SK-N-SH treated with all-trans-retinoic acid at 6 μM for 48 hours (cell line): Measurements from ENCODE around the gene KLF13.

Source experiments
- ISL1 ChIP-seq: fragments of 250-450 bp; sonication (Bioruptor Pico); IDR thresholded peaks from 2 replicates; pipeline ENCODE4 v2.1.2; 2022; ENCODE audit warnings: mild to moderate bottlenecking, moderate library complexity
- OSR1 ChIP-seq: fragments of 250-450 bp; sonication (Bioruptor Pico); IDR thresholded peaks from 2 replicates; pipeline ENCODE4 v1.8.0; 2022; ENCODE audit warnings: moderate library complexity, mild to moderate bottlenecking, inconsistent platforms
- TF ChIP-seq, protein P1 (sequence below): fragments of 250-450 bp; sonication (Bioruptor Pico); IDR thresholded peaks from 2 replicates; pipeline ENCODE4 v1.8.0; 2021; ENCODE audit warnings: low read depth, mild to moderate bottlenecking, moderate library complexity, borderline replicate concordance

DNA sequence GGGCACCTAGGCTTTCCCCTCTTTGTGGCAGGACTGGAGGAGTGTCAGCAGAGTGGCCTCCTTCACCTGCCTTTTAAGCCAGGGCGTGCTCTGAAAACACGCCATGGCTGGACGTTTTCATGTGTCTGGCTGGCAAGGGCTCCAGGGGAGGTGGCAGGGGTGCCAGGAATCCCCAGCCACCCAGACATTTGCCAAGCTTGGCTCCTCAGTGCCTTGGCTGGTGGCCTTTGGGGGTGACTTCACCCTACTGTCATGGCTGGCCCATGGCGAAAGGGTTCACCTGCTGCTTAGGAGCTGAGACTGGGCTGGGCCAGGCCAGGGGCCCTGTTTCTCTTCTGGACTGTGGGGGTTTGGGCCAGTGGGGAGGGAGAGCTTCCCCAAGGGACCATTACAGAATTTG, 17.6 kb downstream of the KLF13 start:
- TF ChIP-seq, protein P1, sequence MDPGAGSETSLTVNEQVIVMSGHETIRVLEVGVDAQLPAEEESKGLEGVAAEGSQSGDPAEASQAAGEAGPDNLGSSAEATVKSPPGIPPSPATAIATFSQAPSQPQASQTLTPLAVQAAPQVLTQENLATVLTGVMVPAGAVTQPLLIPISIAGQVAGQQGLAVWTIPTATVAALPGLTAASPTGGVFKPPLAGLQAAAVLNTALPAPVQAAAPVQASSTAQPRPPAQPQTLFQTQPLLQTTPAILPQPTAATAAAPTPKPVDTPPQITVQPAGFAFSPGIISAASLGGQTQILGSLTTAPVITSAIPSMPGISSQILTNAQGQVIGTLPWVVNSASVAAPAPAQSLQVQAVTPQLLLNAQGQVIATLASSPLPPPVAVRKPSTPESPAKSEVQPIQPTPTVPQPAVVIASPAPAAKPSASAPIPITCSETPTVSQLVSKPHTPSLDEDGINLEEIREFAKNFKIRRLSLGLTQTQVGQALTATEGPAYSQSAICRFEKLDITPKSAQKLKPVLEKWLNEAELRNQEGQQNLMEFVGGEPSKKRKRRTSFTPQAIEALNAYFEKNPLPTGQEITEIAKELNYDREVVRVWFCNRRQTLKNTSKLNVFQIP: no peak
- TF ChIP-seq ISL1 (CRISPR knock-in tag): no peak
- no peak for TF ChIP-seq OSR1 (CRISPR knock-in tag)
